GM19035 (cell line): ENCODE data around the gene MYOCD.

Experiments
- ATAC-seq: cut with Tn5 transposase; IDR thresholded peaks from one replicate; pipeline ENCODE4 v1.9.1; 2021; ENCODE audit not compliant: unreplicated experiment

The MYOCD gene

GRCh38 chr17:12709063-12709462, 43.4 kb downstream of the MYOCD start:
- no peak for ATAC-seq

DNA sequence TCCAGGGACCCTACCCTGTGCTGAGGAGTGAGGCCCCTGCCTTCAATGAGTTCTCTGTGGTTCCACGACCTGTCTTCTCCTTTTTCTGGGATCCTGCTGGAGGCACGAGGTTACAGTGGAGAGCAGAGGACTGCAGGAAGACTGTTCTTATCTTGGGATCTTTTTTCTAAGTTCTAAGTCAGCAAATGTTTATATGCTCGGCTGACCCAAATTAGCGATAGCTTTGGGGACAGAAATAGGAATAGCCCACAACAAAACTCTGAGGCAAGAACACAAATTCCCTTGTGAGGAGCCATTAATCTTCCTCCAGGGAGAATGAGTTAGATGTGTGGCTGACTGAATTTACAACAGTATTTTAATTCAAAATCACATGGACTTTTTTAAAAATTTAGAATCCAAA, 46.7 kb downstream of the MYOCD start:
- no peak for ATAC-seq

- ATAC-seq = no peak
Observed at GRCh38 chr17:12712941-12713340, 47.3 kb downstream of the MYOCD start.

- no peak for ATAC-seq
Observed at GRCh38 chr17:12719948-12720347, 54.3 kb downstream of the MYOCD start.

- ATAC-seq = no peak
Observed at GRCh38 chr17:12721581-12721980, 55.9 kb downstream of the MYOCD start.

GRCh38 chr17:12722282-12722681, 56.6 kb downstream of the MYOCD start:
- no peak for ATAC-seq

DNA sequence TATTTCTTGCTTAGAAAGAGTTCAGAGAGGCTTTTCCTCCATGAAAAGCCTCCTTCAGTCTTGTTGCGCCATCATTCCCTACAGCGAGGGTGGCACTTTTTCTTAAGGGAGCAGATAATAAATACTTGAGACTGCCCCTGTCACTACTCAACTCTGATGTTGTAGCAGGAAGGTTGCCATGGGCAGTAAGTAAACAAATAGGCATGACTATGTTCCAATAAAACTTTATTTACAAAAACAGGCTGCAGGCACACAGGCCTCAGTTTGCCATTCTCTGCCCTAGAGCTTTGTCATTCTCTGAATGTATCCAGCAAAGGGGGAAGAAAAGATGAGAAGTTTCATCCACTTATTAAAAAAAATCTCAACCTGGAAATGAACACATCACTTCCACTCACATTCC, 60.4 kb downstream of the MYOCD start:
- no peak for ATAC-seq

GRCh38 chr17:12727076-12727760, 61.5 kb downstream of the MYOCD start:
- ATAC-seq = no peak

GRCh38 chr17:12727881-12728280, 62.2 kb downstream of the MYOCD start:
- no peak for ATAC-seq

GRCh38 chr17:12729086-12729485, 63.4 kb downstream of the MYOCD start:
- no peak for ATAC-seq

DNA sequence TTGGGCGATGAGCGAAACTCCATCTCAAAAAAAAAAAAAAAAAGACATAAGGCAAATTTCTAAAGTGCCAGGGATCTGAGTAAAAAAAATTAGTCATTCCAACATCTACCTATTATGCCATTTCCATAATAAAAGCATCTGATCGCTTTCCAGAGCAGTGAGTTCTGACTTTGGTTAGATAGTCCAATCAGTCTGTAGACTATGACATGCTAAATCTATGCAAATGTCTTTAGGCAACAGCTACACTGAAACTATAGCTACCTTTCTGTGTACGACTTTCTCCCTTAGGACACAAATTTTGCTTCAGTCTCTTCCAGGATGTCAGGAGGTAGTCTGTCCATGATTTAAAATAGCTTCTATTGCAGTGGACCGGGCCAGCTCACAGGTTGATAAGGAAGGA, 64.7 kb downstream of the MYOCD start:
- ATAC-seq = no peak

- no peak for ATAC-seq
Observed at GRCh38 chr17:12730931-12731521, 65.3 kb downstream of the MYOCD start.

DNA sequence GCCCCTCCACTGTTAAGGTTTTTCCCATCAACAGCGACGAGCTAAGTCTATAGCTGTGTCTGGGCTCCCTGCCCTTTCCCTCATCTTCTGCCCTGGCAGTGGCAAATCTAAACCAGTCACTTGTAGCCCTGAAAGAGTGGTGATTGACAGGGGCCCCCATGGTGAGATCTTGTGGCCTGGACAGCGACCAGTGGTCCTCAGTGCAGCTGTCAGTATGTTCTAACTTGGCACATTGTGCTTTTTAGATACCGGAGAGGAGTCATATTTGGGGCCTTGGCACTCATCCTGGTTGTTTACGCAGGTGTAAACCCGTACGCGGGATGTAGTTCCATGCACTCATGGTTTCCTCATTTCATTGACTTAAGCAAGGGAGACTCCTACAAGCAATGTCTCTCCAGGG, 66.1 kb downstream of the MYOCD start:
- ATAC-seq = no peak

DNA sequence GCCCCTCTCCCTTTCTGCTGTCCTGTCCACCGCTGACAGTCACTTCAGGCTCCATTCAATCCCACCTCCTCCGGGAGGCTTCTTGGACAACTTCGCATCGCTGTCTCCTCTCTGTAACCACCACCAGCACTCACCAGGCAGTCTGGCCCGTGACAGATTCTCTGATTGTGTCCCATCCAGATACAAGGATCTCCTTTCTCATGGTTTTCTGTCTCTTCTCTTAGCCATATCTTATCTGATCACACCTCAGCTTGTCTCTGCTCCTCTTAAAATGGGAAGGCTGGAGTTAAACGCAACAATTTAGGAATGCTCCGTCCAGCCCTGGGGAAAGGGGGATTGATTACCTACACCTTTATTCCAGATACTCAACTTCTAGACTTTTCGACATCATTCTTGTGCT, 66.7 kb downstream of the MYOCD start:
- ATAC-seq = no peak

DNA sequence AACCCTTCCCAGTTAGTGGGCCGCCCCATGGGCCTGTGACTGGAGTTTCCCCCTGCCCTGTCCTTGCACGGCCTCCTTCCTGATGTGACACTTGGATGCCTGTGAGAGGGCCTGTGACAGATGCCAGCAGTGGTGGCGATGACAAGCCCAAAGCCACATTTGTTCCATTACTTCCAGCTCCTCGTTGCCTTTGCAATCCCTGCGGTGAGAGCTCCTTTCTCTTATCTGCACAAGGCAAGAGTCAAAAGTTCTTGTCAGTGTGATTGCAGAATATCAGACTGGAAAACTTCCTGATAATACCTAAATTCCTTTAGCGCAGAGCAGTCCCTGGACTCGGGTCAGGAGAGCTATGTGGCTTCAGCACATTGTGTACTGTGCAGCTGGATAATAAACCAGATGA, 69.2 kb downstream of the MYOCD start:
- no peak for ATAC-seq

DNA sequence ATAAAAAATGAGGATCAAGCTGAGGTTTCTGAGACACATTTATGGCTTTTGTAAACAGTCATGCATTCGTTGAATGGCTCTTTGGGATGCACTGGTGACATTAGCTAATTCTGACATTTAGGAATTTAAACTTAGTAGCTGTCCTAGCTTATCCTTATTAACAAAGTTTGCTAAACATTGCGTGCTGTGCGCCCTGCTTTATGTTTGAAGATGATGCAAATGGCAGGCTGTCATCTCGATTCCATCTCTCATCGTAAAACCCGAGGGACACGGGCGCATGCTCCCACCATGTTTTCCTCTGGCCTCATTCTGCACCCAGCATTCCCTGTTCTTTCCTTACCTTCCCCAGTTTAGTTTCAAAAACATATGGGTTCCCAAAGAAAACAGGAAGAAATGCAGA, 69.8 kb downstream of the MYOCD start:
- no peak for ATAC-seq

DNA sequence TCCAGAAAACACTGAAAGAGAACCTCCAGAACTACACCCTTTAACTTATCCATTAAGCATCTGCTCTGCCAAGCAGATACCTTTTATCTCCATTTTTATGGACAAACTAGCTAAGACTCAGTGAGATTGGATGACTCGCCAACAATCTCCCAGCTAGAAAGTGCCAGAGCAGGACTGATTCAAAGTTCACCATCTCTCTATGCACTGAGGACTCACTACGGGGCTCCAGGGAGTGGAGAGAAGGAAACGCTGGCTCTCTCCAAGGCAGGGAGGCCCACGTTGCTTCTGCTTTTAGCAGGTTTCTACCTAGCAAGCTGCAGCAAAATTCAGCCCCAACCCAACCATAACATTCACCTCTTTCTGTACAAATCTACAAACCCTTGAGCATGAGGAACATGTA, 70.8 kb downstream of the MYOCD start:
- no peak for ATAC-seq

DNA sequence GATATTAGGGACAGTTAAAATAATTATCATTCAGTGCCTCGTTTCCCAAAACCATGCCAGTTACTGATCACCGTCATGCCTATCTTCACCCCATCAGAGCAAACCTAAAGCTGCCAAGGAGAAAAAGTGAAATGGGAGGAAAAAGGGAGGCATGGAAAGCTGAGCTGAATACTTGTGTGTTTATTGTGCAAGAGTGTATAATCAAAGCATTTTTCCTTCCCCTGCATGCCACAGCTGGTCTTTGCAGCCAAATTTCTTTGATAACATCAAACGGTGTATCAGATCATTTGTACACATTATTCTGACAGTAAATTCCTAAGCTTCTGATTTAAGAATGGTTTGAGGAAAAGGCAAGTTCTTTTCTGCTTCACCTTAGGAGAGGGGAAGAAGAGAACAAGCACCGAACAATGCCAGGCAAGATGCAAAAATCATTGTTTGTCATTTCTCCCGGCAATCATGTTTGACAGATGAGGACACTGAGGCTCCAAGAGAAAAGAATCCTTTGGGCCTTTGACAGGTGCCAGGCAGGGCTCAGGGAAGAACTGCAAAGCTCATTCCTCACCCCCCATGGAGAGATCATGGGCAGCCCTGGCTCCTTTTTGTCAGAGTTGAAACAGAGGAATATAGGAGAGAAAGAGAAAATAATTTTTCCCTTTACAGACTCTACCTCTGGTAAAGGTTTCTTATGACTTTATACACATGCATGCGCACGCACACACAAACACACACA, 72.2 kb downstream of the MYOCD start:
- ATAC-seq = no peak

DNA sequence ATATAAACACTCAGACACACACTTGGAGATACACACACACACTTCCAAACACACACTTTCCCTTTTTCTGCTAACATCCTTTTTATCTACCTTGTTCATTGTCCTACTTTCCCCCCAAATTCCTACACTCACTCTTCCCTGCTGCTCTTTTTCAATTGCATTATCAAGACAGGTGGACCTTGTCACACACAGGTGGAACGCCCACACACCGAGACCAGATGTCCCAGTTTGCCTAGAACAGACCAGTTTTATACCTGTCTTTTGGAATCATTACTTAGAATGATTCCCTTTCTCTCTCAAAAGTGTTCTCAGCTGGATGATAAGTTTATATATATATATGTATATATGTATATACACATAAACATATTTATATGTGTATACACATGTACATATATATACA, 72.9 kb downstream of the MYOCD start:
- ATAC-seq = no peak

GRCh38 chr17:12739500-12739899, 73.8 kb downstream of the MYOCD start:
- ATAC-seq = no peak

DNA sequence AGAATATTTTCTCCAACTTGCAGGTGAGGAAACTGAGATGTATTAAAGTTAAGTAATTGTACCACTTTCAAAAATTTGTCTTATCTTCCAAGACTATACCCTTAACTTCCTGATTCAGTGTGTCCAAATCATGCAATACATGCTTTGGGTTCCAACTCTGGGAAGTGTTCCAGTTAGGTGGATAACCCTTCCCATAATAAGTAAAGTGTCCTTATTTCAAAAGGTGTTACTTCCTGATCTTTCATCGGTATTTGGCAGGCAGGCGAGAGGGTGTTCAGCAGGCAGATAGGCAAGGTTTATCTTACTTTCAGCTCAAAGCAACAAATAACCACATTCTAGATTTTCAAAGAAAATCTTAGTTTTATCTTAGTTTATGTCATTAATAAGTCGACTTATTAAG, 77.4 kb downstream of the MYOCD start:
- no peak for ATAC-seq

- no peak for ATAC-seq
Observed at GRCh38 chr17:12744298-12744697, 78.6 kb downstream of the MYOCD start.
